Thymus (tissue), 11 donors: ENCODE results near the gene C2orf78. TPM values are rescaled to one million over a fixed set of nuclear protein-coding genes. Genes with fewer than 3 reads are reported as not detected.
"Not testable (repeated sequence)": the region's sequence is repeated elsewhere in the genome, so short reads cannot be mapped to it uniquely, and the experiment has no call there.

Experiments
- DNase-seq, 9 donors: peaks; one replicate each; pipeline ENCODE4 v3.0.0-alpha.2; 2013; ENCODE audit warnings: low spot score in 9 of 9, low read depth in 6 of 9, missing footprints in 1 of 9
- H3K27ac ChIP-seq, 2 donors: one replicate each; pipeline ENCODE4 v1.5.1; 2013; ENCODE audit warnings: control low read depth in 1 of 2, low read depth in 1 of 2, low read length in 1 of 2, mild to moderate bottlenecking in 1 of 2, moderate library complexity in 1 of 2
- H3K27me3 ChIP-seq, 2 donors: one replicate each; pipeline ENCODE4 v1.5.1; 2013; ENCODE audit warnings: low read length in 1 of 2; ENCODE audit not compliant: control insufficient read depth in 2 of 2, insufficient read depth in 1 of 2
- H3K36me3 ChIP-seq, 2 donors: one replicate each; pipeline ENCODE4 v1.5.1; 2013; ENCODE audit warnings: low read length in 1 of 2, mild to moderate bottlenecking in 1 of 2, moderate library complexity in 1 of 2; ENCODE audit not compliant: control insufficient read depth in 2 of 2, insufficient read depth in 2 of 2
- H3K4me1 ChIP-seq, 2 donors: one replicate each; pipeline ENCODE4 v1.5.1; 2013; ENCODE audit warnings: low read length in 2 of 2; ENCODE audit not compliant: control insufficient read depth in 2 of 2, insufficient read depth in 2 of 2
- H3K4me3 ChIP-seq, 2 donors: one replicate each; pipeline ENCODE4 v1.5.1; 2013; ENCODE audit warnings: low read length in 2 of 2, control low read depth in 1 of 2, mild to moderate bottlenecking in 1 of 2
- H3K9me3 ChIP-seq, 2 donors: one replicate each; pipeline ENCODE4 v1.5.1; 2013; ENCODE audit warnings: low read length in 1 of 2, mild to moderate bottlenecking in 1 of 2; ENCODE audit not compliant: control insufficient read depth in 2 of 2, insufficient read depth in 1 of 2
- WGBS: extraction: QIAGEN DNeasy Blood & Tissue Kit; methylation state at CpG from one replicate; pipeline ENCODE4 v1.1.7; 2013; 5-methylcytosine and 5-hydroxymethylcytosine counted together
- polyA plus RNA-seq: library from polyadenylated mRNA; stranded (reverse); fragments of 200-250 nt; gene quantifications from one replicate; pipeline ENCODE4 v1.2.3, GENCODE V29; 2013
- total RNA-seq: library from RNA; stranded (reverse); fragments of 120-200 nt; gene quantifications from one replicate; pipeline ENCODE4 v1.2.4, GENCODE V29; 2013
- donor health status: healthy.

The C2orf78 gene
- total and polyA plus RNA-seq, 2 donors = 0.02 TPM; not detected in 1

DNA sequence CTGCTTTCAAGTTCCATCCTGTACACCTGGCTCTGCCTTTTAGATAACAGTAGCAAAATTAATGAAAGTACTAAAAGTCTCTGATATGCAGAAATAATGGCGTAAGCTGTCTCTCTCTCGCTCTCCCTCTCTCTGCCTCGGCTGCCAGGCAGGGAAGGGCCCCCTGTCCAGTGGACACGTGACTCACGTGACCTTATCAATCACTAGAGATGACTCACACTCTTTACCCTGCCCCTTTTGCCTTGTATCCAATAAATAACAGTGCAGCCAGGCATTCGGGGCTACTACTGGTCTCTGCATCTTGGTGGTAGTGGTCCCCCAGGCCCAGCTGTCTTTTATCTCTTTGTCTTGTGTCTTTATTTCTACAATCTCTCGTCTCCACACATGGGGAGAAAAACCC, 29.7 kb upstream of the C2orf78 start:
- not testable (repeated sequence) for H3K4me3 ChIP-seq, H3K9me3 ChIP-seq, H3K27ac ChIP-seq, H3K4me1 ChIP-seq, DNase-seq, H3K27me3 ChIP-seq
- H3K36me3 ChIP-seq = peaks cover 37 to 44% of the 10 kb centered on the region in 2 donors
- WGBS = over 99% methylated on average over 7 of the region's 7 CpGs

DNA sequence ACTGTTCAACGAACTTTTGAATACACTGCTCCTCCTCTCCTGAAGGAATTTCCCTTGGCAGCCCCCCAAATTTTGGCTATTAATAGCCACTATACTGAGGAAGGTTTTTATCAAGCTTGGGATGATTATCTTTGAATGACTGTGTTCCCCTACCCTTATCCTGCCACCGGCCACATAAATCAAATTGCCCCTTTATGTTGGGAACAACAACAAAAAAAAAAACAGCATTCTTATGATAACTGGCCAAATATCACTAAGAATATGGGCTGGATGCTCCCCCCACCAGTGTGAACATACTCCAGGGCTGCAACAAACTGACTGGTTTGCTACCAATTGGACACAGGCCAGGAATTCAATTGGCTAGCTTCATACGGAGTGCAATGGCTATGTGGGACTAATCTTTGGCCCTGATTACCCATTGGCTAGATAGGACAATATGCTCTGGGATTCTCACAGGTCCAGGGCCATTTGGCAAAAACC, 24.7 kb upstream of the C2orf78 start:
- WGBS = 78% methylated on average over 3 of the region's 3 CpGs
- no peak overlapping the region for H3K27ac ChIP-seq

DNA sequence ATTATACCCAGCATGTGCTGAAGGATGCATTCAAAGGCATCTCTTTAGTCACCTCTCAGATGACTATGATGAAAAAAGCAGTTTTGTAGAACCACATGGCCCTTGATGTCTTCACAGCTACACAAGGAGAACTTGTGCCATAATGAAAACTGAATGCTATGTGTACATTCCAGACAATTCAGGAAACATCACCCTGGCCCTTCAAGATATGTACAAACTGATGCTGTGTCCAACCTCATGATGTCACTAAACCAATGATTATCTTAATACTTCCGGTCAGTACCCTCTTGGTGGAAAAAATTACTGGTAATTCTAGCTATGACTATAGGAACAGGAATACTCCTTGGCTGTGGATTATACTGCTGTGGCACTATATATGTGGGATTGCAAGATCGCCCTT, 24.1 kb upstream of the C2orf78 start:
- no peak for DNase-seq
- Histone ChIP-seq H3K27me3 (no peaks in the 10 kb centered on the region), H3K27ac (no peak overlapping the region), H3K9me3 (no peaks in the 10 kb centered on the region), H3K36me3 (peaks cover 48 to 58% of the 10 kb centered on the region in 2 donors), H3K4me1 (no peaks in the 10 kb centered on the region), H3K4me3 (no peak overlapping the region)
- WGBS = 98% methylated on average over 2 of the region's 2 CpGs

More for the DNA sequence above, 24.7 kb upstream of the C2orf78 start:
- H3K4me1 ChIP-seq = no peaks in the 10 kb centered on the region
- H3K9me3 ChIP-seq = peaks cover 0 to 1% of the 10 kb centered on the region in 2 donors
- H3K4me3 ChIP-seq = no peak overlapping the region
- no peaks in the 10 kb centered on the region for H3K27me3 ChIP-seq
- DNase-seq = no peak
- peaks cover 47 to 55% of the 10 kb centered on the region in 2 donors for H3K36me3 ChIP-seq

GRCh38 chr2:73762571-73762970, 21.4 kb upstream of the C2orf78 start:
- Histone ChIP-seq H3K27me3 (no peaks in the 10 kb centered on the region), H3K36me3 (peaks cover 43 to 47% of the 10 kb centered on the region in 2 donors), H3K4me1 (no peaks in the 10 kb centered on the region), H3K9me3 (no peaks in the 10 kb centered on the region), H3K27ac (no peak overlapping the region), H3K4me3 (no peak overlapping the region)
- no peak for DNase-seq
- 100% methylated on average over 1 of the region's 1 CpG for WGBS

DNA sequence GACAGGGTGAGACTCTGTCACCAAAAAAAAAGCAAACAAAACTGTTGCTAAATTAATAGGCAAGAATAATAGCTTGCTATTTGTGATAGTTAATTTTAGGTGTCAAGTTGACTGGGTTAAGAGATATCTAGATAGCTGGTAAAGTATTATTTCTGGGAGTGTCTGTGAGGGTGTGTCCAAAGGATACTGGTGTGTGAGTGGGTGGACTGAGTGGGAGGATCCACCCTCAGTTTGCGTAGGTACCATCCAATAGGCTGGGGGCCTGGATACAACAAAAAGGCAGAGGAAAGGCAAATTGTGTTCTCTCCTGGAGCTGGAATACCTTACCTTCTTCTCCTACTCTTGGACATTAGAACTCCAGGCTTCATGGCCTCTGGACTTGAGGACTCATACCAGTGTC, 19.0 kb upstream of the C2orf78 start:
- WGBS = 96% methylated on average over 1 of the region's 1 CpG
- no peak for DNase-seq
- no peaks in the 10 kb centered on the region for H3K4me1 ChIP-seq
- no peak overlapping the region for H3K4me3 ChIP-seq
- H3K27me3 ChIP-seq = no peaks in the 10 kb centered on the region
- peaks cover 33 to 57% of the 10 kb centered on the region in 2 donors for H3K36me3 ChIP-seq
- no peaks in the 10 kb centered on the region for H3K9me3 ChIP-seq
- no peak overlapping the region for H3K27ac ChIP-seq

DNA sequence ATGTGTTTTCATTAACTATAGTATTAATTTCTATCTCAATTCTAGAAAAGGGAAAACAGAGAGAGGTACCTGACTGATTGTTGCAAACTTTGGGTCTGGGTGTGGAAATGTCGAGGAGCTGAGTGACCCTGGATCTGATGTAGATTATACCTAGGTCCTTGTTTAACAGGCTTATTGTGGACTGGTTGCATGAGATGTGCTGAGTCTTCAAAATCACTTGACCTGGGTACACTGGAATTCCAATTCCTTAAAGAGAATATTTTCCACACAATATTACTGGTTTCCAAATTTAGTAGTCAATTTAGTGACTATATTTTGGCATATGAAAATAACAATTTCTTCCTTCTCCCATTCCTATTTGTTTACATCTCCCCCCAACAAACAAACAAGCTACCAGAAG, 17.6 kb upstream of the C2orf78 start:
- Histone ChIP-seq H3K9me3 (no peaks in the 10 kb centered on the region), H3K4me1 (no peaks in the 10 kb centered on the region), H3K27me3 (no peaks in the 10 kb centered on the region), H3K36me3 (peaks cover 28 to 53% of the 10 kb centered on the region in 2 donors), H3K4me3 (no peak overlapping the region), H3K27ac (no peak overlapping the region)
- WGBS = 97% methylated on average over 1 of the region's 1 CpG
- no peak for DNase-seq

- peaks cover 28 to 50% of the 10 kb centered on the region in 2 donors for H3K36me3 ChIP-seq
- H3K4me1 ChIP-seq = no peaks in the 10 kb centered on the region
- no peak overlapping the region for H3K27ac ChIP-seq
- no peaks in the 10 kb centered on the region for H3K9me3 ChIP-seq
- 98% methylated on average over 4 of the region's 4 CpGs for WGBS
- no peak for DNase-seq
- H3K4me3 ChIP-seq = no peak overlapping the region
- no peaks in the 10 kb centered on the region for H3K27me3 ChIP-seq
These were observed 17.0 kb upstream of the C2orf78 start for GRCh38 chr2:73766994-73767393.

DNA sequence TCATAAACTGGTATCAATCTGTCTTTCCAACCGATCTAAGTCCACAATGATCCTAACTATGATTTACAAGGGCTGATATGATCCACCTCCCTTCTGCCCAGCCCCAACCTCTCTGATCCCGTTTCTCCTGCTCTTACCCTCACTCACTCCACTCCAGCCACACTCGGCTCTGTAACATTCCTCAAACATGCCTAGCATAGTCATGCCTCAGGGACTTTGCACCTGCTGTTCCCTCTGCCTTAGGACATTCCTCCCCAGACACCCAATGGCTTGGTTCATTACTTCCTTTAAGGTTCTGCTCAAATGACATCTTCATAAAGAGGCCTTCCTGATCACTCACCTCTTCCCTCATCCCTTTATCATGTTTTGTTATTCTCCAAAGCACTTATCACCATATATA, 13.3 kb upstream of the C2orf78 start:
- Histone ChIP-seq H3K27me3 (no peaks in the 10 kb centered on the region), H3K9me3 (no peaks in the 10 kb centered on the region), H3K4me1 (no peaks in the 10 kb centered on the region), H3K4me3 (no peak overlapping the region), H3K36me3 (peaks cover 13 to 61% of the 10 kb centered on the region in 2 donors), H3K27ac (no peak overlapping the region)
- no peak for DNase-seq
- 96% methylated on average over 3 of the region's 3 CpGs for WGBS

GRCh38 chr2:73772819-73773218, 11.2 kb upstream of the C2orf78 start:
- Histone ChIP-seq H3K4me3 (no peak overlapping the region), H3K4me1 (no peaks in the 10 kb centered on the region), H3K9me3 (no peaks in the 10 kb centered on the region), H3K36me3 (peaks cover 13 to 61% of the 10 kb centered on the region in 2 donors), H3K27ac (no peak overlapping the region), H3K27me3 (no peaks in the 10 kb centered on the region)
- DNase-seq = no peak

DNA sequence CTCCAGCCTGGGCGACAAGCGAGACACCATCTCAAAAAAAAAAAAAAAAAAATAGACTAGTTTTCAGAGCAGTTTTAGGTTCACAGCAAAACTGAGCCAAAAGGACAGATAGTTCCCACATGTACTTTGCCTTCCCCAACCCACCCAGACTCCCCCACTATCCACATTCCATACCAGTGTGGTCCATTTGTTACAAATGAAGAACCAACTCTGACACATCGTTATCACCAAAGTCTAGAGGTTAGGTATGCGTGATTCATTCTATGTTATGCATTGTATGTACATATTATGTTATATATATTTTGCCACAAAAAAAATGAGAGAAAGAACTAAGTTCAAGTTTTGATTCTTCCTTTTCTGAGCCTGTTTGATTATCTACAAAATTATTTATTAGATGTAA, 7.6 kb upstream of the C2orf78 start:
- DNase-seq = no peak
- Histone ChIP-seq H3K9me3 (no peaks in the 10 kb centered on the region), H3K36me3 (peaks cover 4 to 39% of the 10 kb centered on the region in 2 donors), H3K4me3 (no peak overlapping the region), H3K27ac (no peak overlapping the region), H3K4me1 (peaks cover 0 to 4% of the 10 kb centered on the region in 2 donors), H3K27me3 (no peaks in the 10 kb centered on the region)
- WGBS = 98% methylated on average over 4 of the region's 4 CpGs
